ENCODE data around the gene ISM1. TPM values are rescaled to one million over a fixed set of nuclear protein-coding genes. Genes with fewer than 3 reads are reported as not detected.

ISM1 gene
- total RNA-seq, 4 donors from 2014 or later: 1.8 to 7.1 (median 4.0) TPM

DNA sequence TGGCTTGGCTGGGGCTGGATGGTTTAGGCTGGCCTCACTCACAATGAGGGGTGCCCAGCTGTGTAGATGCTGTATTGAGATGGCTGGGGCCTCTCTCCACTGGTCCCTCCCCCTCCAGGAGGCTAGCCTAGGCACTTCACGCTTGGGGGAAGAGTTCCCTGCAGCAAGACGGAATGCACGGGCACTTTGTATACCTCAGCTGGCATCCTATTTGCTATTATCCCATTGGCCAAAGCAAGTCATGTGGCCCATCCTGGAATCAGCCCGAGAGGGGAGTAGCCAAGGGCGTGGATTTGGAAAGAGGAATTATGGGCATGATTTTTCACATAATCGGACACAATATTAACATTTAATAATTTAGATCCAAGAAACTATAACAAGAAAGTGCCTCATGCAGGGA lies 64.3 kb downstream of the ISM1 start:
- DNase-seq (ENCODE audit: extremely low spot score): no peak
- H3K36me3 ChIP-seq: peaks cover 0 to 5% (median 0%) of the 10 kb centered on the region in 4 donors
- intact Hi-C loops (cut with DNase I): no loop called here
- no peak overlapping the region for H3K4me3 ChIP-seq
- no peaks in the 10 kb centered on the region for H3K4me1 ChIP-seq
- 89% methylated on average over 4 of the region's 6 CpGs for WGBS
- TF ChIP-seq EP300 (IDR thresholded peaks at IDR 0.05) (no peak), POLR2A (IDR thresholded peaks at IDR 0.05; ENCODE audit: low read depth) (no peak), POLR2AphosphoS5 (IDR thresholded peaks at IDR 0.05) (no peak)
- TF ChIP-seq, protein P1, sequence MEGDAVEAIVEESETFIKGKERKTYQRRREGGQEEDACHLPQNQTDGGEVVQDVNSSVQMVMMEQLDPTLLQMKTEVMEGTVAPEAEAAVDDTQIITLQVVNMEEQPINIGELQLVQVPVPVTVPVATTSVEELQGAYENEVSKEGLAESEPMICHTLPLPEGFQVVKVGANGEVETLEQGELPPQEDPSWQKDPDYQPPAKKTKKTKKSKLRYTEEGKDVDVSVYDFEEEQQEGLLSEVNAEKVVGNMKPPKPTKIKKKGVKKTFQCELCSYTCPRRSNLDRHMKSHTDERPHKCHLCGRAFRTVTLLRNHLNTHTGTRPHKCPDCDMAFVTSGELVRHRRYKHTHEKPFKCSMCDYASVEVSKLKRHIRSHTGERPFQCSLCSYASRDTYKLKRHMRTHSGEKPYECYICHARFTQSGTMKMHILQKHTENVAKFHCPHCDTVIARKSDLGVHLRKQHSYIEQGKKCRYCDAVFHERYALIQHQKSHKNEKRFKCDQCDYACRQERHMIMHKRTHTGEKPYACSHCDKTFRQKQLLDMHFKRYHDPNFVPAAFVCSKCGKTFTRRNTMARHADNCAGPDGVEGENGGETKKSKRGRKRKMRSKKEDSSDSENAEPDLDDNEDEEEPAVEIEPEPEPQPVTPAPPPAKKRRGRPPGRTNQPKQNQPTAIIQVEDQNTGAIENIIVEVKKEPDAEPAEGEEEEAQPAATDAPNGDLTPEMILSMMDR (IDR thresholded peaks at IDR 0.05): no peak
- H3K9me3 ChIP-seq: no peaks in the 10 kb centered on the region
- H3K27ac ChIP-seq (replicated peaks in 1 of 4): no peak overlapping the region
- H3K27me3 ChIP-seq: no peaks in the 10 kb centered on the region

DNA sequence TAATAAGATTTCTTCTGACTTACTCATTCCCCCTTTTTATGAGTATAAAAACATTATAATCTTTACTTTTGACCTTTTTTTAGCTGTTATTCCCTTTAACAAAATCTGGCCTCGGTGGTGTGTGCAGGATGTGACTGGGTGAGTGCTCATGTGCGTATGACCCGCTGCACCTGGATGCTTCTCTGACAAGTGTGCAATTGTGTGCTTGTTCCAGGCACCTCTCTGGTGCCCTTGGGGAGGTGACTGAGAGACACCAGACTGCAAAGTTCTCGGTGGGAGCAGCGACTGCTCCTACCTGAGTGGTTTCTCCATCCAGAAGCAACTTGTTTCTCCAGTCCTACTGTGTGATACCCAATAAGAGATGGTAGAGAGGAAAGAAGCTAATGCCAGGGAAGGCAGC lies 65.0 kb downstream of the ISM1 start:
- Histone ChIP-seq H3K27ac (replicated peaks in 1 of 4) (no peak overlapping the region), H3K4me3 (no peak overlapping the region), H3K36me3 (peaks cover 0 to 5% (median 0%) of the 10 kb centered on the region in 4 donors), H3K27me3 (no peaks in the 10 kb centered on the region), H3K9me3 (no peaks in the 10 kb centered on the region), H3K4me1 (no peaks in the 10 kb centered on the region)
- DNase-seq (ENCODE audit: extremely low spot score): no peak
- WGBS: 92% methylated on average over 5 of the region's 5 CpGs
- TF ChIP-seq, protein P1 (IDR thresholded peaks at IDR 0.05): no peak
- no peak for TF ChIP-seq EP300 (IDR thresholded peaks at IDR 0.05)
- no peak for TF ChIP-seq POLR2AphosphoS5 (IDR thresholded peaks at IDR 0.05)
- TF ChIP-seq POLR2A (IDR thresholded peaks at IDR 0.05; ENCODE audit: low read depth): no peak
- intact Hi-C loops (cut with DNase I): no loop called here

DNA sequence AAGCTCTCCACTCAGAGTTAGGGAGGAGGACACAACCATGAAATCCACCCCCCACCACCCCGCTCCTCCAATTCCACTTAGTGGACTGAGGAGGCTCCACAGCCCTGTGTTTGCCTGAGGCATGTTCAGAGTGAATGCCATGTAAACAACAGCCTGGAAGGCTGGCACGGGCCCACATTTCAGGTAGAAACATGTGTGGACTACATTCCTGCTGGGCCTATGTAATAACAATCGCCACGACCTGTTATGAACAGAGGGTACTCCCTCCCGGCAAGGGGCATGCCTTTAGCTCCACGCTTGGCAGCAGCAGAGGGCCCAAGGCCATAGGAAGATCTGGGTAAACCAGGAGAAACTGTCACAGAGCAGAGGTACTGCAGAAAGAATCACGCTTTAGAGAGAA lies 65.5 kb downstream of the ISM1 start:
- no peak overlapping the region for H3K27ac ChIP-seq (replicated peaks in 1 of 4)
- no peak overlapping the region for H3K4me3 ChIP-seq
- no peaks in the 10 kb centered on the region for H3K9me3 ChIP-seq
- intact Hi-C loops (cut with DNase I): no loop called here
- no peak for DNase-seq (ENCODE audit: extremely low spot score)
- no peak for TF ChIP-seq EP300 (IDR thresholded peaks at IDR 0.05)
- no peak for TF ChIP-seq POLR2A (IDR thresholded peaks at IDR 0.05; ENCODE audit: low read depth)
- H3K27me3 ChIP-seq: no peaks in the 10 kb centered on the region
- H3K36me3 ChIP-seq: peaks cover 0 to 5% (median 0%) of the 10 kb centered on the region in 4 donors
- WGBS: 83% methylated on average over 7 of the region's 7 CpGs
- no peaks in the 10 kb centered on the region for H3K4me1 ChIP-seq

DNA sequence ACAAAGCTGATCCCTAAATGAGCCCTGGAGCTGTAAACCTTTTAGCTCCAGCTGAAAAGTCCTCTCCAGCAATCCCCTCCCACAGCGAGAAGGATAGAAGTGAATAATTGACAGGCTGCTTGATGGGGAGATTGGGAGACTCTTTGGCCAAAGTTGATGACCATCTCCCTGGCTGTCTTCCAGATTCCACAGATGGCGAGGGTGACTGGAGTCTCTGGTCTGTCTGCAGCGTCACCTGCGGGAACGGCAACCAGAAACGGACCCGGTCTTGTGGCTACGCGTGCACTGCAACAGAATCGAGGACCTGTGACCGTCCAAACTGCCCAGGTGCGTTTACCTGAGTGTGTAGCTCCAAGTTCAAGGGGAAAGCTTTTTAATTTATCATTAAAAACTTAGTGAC lies 67.3 kb downstream of the ISM1 start:
- Histone ChIP-seq H3K4me1 (no peaks in the 10 kb centered on the region), H3K9me3 (no peaks in the 10 kb centered on the region), H3K36me3 (peaks cover 0 to 5% (median 0%) of the 10 kb centered on the region in 4 donors), H3K4me3 (no peak overlapping the region), H3K27ac (replicated peaks in 1 of 4) (no peak overlapping the region), H3K27me3 (no peaks in the 10 kb centered on the region)
- TF ChIP-seq, protein P1 (IDR thresholded peaks at IDR 0.05): no peak
- TF ChIP-seq EP300 (IDR thresholded peaks at IDR 0.05) (no peak), POLR2AphosphoS5 (IDR thresholded peaks at IDR 0.05) (no peak), POLR2A (IDR thresholded peaks at IDR 0.05; ENCODE audit: low read depth) (no peak)
- no peak for DNase-seq (ENCODE audit: extremely low spot score)
- WGBS: 99% methylated on average over 12 of the region's 12 CpGs
- intact Hi-C loops (cut with DNase I): no loop called here

DNA sequence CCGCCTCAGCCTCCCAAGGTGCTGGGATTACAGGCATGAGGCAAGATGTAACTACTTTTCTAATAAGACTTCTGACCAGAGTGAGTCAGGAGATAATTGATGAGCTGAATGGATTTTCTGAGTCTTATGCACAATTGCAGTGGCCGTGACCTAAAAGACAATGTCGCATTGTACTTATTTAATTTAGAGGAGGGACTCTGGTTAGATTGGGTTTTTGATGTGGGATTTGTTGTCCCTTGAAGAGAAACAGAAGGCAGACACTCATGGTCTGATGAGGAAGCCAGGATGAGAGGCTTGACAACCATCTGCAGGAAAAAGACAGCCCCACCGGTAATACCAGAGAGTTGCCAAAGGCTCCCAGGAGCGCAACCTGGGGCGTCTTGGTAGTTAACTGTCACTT lies 68.0 kb downstream of the ISM1 start:
- DNase-seq (ENCODE audit: extremely low spot score): no peak
- 92% methylated on average over 6 of the region's 6 CpGs for WGBS
- Histone ChIP-seq H3K4me3 (no peak overlapping the region), H3K27ac (replicated peaks in 1 of 4) (no peak overlapping the region), H3K9me3 (no peaks in the 10 kb centered on the region), H3K36me3 (peaks cover 0 to 5% (median 0%) of the 10 kb centered on the region in 4 donors), H3K27me3 (no peaks in the 10 kb centered on the region), H3K4me1 (no peaks in the 10 kb centered on the region)
- TF ChIP-seq POLR2AphosphoS5 (IDR thresholded peaks at IDR 0.05) (no peak), EP300 (IDR thresholded peaks at IDR 0.05) (no peak), POLR2A (IDR thresholded peaks at IDR 0.05; ENCODE audit: low read depth) (no peak)
- TF ChIP-seq, protein P1 (IDR thresholded peaks at IDR 0.05): no peak
- intact Hi-C loops (cut with DNase I): no loop called here

All from esophagus muscularis mucosa (tissue), 4 donors.